Ovary (tissue), 9 donors: Measurements from ENCODE around the gene ARHGEF26. TPM values are rescaled to one million over a fixed set of nuclear protein-coding genes. Genes with fewer than 3 reads are reported as not detected.

Source experiments
- DNase-seq, 5 donors: peaks; one replicate each; pipeline ENCODE4 v3.0.0-alpha.2; 2019 to 2020
- H3K27ac ChIP-seq, 2 donors: fragments of 200-600 bp; one replicate each; pipeline versions ENCODE4 v1.5.1 to v1.8.0; 2019 to 2022
- H3K27me3 ChIP-seq: fragments of 200-600 bp; one replicate; pipeline ENCODE4 v1.8.0; 2022
- H3K36me3 ChIP-seq: fragments of 200-600 bp; sonication (generic); one replicate; pipeline ENCODE4 v1.5.1; 2019
- H3K4me1 ChIP-seq: one replicate; pipeline ENCODE4 v1.8.1; 2013; ENCODE audit warnings: mild to moderate bottlenecking, moderate library complexity; ENCODE audit not compliant: insufficient read depth
- H3K4me3 ChIP-seq: fragments of 200-600 bp; sonication (generic); one replicate; pipeline ENCODE4 v1.5.1; 2017
- H3K9me3 ChIP-seq, 2 donors: fragments of 200-600 bp in 1 of 2; sonication (generic) in 1 of 2; one replicate each; pipeline versions ENCODE4 v1.5.1 to v1.8.1; 2013 to 2019; ENCODE audit warnings: mild to moderate bottlenecking in 1 of 2, moderate library complexity in 1 of 2
- EP300 ChIP-seq: sonication (generic); formaldehyde crosslinking; IDR thresholded peaks from one replicate; pipeline ENCODE4 v1.6.1; 2017; ENCODE audit warnings: antibody characterized with exemption
- POLR2A ChIP-seq: fragments of 450-650 bp; IDR thresholded peaks from one replicate; pipeline ENCODE4 v1.6.1; 2017; ENCODE audit warnings: antibody characterized with exemption, mild to moderate bottlenecking, moderate library complexity
- WGBS, 3 donors: extraction: QIAGEN DNeasy Blood & Tissue Kit in 1 of 3; methylation state at CpG; one replicate each; pipeline versions ENCODE4 v1.1.5 to v1.1.7; 2013 to 2017; 5-methylcytosine and 5-hydroxymethylcytosine counted together
- intact Hi-C, 4 donors: fragments of 100-400 bp; cut with DNase I; formaldehyde crosslinking; loops; one replicate each; pipeline versions ENCODE4 v1.11.0 to v1.15.1; 2022 to 2023
- polyA plus RNA-seq, 2 donors: library from polyadenylated mRNA; stranded (reverse); fragments of 200-250 nt in 1 of 2; fragments of 350-450 nt in 1 of 2; fragmentation: Illumina TruSeq in 1 of 2; extraction: RNeasy Lipid Tissue Mini Kit (QIAGEN cat#74804) in 1 of 2; gene quantifications; one replicate each; pipeline ENCODE4 v1.2.3, GENCODE V29; 2013 to 2014
- total RNA-seq, 7 donors: library from RNA; depleted of rRNA in 2 of 7; stranded (reverse); fragments of >200 nt in 2 of 7; fragmentation: NEBNext Ultra II Directional in 3 of 7; extraction: Animal tissue kit (Norgen Biotek cat#: 25700) in 3 of 7; gene quantifications; one replicate each; pipeline versions ENCODE4 v1.1.0 to v1.2.4, GENCODE V29; 2016 to 2023
- TF ChIP-seq, protein P1 (sequence below), 3 donors: fragments of 450-650 bp in 2 of 3; fragments of 200-600 bp in 1 of 3; IDR thresholded peaks; one replicate each; pipeline versions ENCODE4 v1.5.1 to v1.8.0; 2016 to 2022; ENCODE audit warnings: antibody characterized with exemption in 3 of 3, mild to moderate bottlenecking in 1 of 3
- donor health status: DM: no; HTN: no; CAD: no; lungs with moderate emphysema.
- donor health status: DM: no; HTN: no; CAD: no.
- donor health status: Bipolar disorder and iron deficiency.
- donor health status: DM: yes; HTN: yes; CAD: no.
- donor health status: DM: no; HTN: no; CAD: no.
- donor health status: DM: yes; HTN: yes; CAD: no.

The ARHGEF26 gene
- total and polyA plus RNA-seq, 9 donors: 6.9 to 14.4 (median 11.7) TPM

DNA sequence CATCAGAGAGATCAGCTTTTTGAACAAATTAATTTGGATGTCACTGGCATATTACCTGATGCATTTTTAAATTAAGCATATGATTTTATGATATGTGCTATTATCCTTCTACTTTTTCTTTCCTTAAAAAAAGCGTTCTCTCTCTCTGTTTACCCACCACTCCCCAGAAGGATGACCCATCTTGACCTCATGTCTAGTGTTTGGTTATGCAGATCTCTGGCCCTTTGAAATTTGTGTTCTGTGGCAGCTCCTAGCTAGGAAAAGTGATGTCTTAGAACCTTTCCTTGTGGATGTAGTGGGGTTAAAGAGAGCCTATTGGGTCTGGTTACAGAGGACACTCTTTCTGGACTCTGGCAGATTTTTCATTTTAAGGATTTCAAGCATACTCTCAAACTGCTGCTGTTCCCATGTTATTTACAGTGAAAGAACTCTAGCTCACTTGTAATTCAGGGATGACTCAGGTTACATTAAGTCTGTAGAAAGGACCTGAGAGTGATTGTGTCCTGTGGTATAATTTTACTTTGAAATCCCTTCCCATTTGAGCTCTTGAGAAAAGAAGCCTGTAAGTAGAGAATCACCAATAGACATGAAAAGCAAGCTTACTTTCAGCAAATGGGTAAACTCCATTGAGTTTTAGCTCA, 23.8 kb downstream of the ARHGEF26 start:
- no peaks in the 10 kb centered on the region for H3K36me3 ChIP-seq
- TF ChIP-seq, protein P1, sequence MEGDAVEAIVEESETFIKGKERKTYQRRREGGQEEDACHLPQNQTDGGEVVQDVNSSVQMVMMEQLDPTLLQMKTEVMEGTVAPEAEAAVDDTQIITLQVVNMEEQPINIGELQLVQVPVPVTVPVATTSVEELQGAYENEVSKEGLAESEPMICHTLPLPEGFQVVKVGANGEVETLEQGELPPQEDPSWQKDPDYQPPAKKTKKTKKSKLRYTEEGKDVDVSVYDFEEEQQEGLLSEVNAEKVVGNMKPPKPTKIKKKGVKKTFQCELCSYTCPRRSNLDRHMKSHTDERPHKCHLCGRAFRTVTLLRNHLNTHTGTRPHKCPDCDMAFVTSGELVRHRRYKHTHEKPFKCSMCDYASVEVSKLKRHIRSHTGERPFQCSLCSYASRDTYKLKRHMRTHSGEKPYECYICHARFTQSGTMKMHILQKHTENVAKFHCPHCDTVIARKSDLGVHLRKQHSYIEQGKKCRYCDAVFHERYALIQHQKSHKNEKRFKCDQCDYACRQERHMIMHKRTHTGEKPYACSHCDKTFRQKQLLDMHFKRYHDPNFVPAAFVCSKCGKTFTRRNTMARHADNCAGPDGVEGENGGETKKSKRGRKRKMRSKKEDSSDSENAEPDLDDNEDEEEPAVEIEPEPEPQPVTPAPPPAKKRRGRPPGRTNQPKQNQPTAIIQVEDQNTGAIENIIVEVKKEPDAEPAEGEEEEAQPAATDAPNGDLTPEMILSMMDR (IDR thresholded peaks at IDR 0.05): no peak
- TF ChIP-seq POLR2A (no peak), EP300 (no peak)
- no peak overlapping the region for H3K27ac ChIP-seq
- intact Hi-C loops: no loop called here
- H3K9me3 ChIP-seq: no peaks in the 10 kb centered on the region
- 50 to 78% (median 75%) methylated on average over 1 of the region's 1 CpG for WGBS, 3 donors
- H3K27me3 ChIP-seq: no peaks in the 10 kb centered on the region
- no peak for DNase-seq
- no peaks in the 10 kb centered on the region for H3K4me1 ChIP-seq
- H3K4me3 ChIP-seq: no peak overlapping the region

GRCh38 chr3:154148541-154148940, 27.4 kb downstream of the ARHGEF26 start:
- Histone ChIP-seq H3K27me3 (no peaks in the 10 kb centered on the region), H3K27ac (no peak overlapping the region), H3K4me3 (no peak overlapping the region), H3K4me1 (no peaks in the 10 kb centered on the region), H3K36me3 (no peaks in the 10 kb centered on the region), H3K9me3 (no peaks in the 10 kb centered on the region)
- WGBS, 3 donors: 74 to 100% (median 93%) methylated on average over 1 of the region's 1 CpG
- TF ChIP-seq EP300: no peak
- no peak for TF ChIP-seq POLR2A
- TF ChIP-seq, protein P1 (IDR thresholded peaks at IDR 0.05): no peak
- DNase-seq: no peak
- intact Hi-C loops: no loop called here

- WGBS, 3 donors: 82 to 86% (median 83%) methylated on average over 4 of the region's 4 CpGs
- Histone ChIP-seq H3K4me1 (no peaks in the 10 kb centered on the region), H3K9me3 (no peaks in the 10 kb centered on the region), H3K4me3 (no peak overlapping the region), H3K27me3 (no peaks in the 10 kb centered on the region), H3K36me3 (no peaks in the 10 kb centered on the region), H3K27ac (no peak overlapping the region)
- TF ChIP-seq EP300 (no peak), POLR2A (no peak)
- TF ChIP-seq, protein P1 (IDR thresholded peaks at IDR 0.05): no peak
- intact Hi-C loops: no loop called here
- no peak for DNase-seq
Measured at GRCh38 chr3:154149286-154149685, 28.1 kb downstream of the ARHGEF26 start.

- Histone ChIP-seq H3K4me1 (no peaks in the 10 kb centered on the region), H3K27me3 (no peaks in the 10 kb centered on the region), H3K4me3 (no peak overlapping the region), H3K27ac (no peak overlapping the region), H3K36me3 (no peaks in the 10 kb centered on the region), H3K9me3 (no peaks in the 10 kb centered on the region)
- no peak for DNase-seq
- TF ChIP-seq POLR2A (no peak), EP300 (no peak)
- TF ChIP-seq, protein P1 (IDR thresholded peaks at IDR 0.05): no peak
- 93 to 100% (median 98%) methylated on average over 1 of the region's 1 CpG for WGBS, 3 donors
- intact Hi-C loops: no loop called here
Measured at GRCh38 chr3:154151969-154152368, 30.8 kb downstream of the ARHGEF26 start.
